ENCODE measurements around the gene TMEM109. TPM values are rescaled to one million over a fixed set of nuclear protein-coding genes. Genes with fewer than 3 reads are reported as not detected.

TMEM109 gene
- total and polyA plus RNA-seq, 9 of the 15 experiments (the other 6 are each of a cell fraction or from before 2014, with no cell fraction given), result 9.2 to 71.3 (median 30.5) TPM

DNA sequence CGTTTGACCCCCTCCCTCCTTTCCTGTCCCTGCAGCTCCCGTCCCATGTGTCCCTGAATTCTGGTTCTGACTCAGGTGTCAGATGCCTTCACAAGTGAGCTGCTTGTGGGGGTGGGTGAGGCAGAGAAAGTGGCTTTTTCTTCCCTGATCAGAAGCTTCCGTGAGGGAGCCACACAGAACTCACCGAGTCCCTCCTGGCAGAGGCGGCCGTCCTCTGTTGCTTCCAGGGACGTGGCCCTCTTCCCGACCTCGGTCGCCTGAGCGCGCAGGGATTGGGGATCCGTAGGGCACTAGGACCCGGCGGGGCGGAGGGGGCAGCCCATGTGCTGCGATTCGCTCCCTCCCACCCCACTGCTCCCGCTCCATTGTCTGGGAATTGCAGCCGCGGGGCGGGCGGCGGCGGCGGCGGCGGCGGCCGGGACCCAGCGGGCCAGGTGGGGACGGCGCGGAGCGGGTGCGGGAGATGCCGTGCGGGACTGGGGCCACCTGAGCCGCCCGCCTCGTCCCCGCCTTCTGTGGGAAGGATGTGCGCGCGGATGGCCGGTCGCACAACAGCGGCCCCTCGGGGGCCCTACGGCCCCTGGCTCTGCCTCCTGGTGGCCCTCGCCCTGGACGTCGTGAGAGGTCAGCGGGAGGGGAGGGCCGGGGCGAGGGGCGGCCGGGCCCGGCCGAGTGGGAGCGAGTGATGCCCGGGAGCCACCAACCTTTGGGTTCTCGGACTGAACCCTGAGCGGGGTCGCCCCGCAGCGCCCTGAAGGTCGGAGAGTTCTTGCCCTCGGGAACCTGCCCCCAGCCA lies 10.3 kb downstream of the TMEM109 start, which contains the start of gene TMEM132A (continued):
- TF ChIP-seq, protein P1, sequence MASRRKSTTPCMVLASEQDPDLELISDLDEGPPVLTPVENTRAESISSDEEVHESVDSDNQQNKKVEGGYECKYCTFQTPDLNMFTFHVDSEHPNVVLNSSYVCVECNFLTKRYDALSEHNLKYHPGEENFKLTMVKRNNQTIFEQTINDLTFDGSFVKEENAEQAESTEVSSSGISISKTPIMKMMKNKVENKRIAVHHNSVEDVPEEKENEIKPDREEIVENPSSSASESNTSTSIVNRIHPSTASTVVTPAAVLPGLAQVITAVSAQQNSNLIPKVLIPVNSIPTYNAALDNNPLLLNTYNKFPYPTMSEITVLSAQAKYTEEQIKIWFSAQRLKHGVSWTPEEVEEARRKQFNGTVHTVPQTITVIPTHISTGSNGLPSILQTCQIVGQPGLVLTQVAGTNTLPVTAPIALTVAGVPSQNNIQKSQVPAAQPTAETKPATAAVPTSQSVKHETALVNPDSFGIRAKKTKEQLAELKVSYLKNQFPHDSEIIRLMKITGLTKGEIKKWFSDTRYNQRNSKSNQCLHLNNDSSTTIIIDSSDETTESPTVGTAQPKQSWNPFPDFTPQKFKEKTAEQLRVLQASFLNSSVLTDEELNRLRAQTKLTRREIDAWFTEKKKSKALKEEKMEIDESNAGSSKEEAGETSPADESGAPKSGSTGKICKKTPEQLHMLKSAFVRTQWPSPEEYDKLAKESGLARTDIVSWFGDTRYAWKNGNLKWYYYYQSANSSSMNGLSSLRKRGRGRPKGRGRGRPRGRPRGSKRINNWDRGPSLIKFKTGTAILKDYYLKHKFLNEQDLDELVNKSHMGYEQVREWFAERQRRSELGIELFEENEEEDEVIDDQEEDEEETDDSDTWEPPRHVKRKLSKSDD (conservative IDR thresholded peaks at IDR 0.05; ENCODE audit: low read length), result no peak
- TF ChIP-seq, protein P2, sequence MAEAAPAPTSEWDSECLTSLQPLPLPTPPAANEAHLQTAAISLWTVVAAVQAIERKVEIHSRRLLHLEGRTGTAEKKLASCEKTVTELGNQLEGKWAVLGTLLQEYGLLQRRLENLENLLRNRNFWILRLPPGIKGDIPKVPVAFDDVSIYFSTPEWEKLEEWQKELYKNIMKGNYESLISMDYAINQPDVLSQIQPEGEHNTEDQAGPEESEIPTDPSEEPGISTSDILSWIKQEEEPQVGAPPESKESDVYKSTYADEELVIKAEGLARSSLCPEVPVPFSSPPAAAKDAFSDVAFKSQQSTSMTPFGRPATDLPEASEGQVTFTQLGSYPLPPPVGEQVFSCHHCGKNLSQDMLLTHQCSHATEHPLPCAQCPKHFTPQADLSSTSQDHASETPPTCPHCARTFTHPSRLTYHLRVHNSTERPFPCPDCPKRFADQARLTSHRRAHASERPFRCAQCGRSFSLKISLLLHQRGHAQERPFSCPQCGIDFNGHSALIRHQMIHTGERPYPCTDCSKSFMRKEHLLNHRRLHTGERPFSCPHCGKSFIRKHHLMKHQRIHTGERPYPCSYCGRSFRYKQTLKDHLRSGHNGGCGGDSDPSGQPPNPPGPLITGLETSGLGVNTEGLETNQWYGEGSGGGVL (CRISPR knock-in tag; IDR thresholded peaks at IDR 0.05), result no peak
- no peak for TF ChIP-seq TEAD1 (CRISPR knock-in tag; IDR thresholded peaks at IDR 0.05)
- no peak for TF ChIP-seq KDM1A (IDR thresholded peaks at IDR 0.05)
- TF ChIP-seq, protein P3, sequence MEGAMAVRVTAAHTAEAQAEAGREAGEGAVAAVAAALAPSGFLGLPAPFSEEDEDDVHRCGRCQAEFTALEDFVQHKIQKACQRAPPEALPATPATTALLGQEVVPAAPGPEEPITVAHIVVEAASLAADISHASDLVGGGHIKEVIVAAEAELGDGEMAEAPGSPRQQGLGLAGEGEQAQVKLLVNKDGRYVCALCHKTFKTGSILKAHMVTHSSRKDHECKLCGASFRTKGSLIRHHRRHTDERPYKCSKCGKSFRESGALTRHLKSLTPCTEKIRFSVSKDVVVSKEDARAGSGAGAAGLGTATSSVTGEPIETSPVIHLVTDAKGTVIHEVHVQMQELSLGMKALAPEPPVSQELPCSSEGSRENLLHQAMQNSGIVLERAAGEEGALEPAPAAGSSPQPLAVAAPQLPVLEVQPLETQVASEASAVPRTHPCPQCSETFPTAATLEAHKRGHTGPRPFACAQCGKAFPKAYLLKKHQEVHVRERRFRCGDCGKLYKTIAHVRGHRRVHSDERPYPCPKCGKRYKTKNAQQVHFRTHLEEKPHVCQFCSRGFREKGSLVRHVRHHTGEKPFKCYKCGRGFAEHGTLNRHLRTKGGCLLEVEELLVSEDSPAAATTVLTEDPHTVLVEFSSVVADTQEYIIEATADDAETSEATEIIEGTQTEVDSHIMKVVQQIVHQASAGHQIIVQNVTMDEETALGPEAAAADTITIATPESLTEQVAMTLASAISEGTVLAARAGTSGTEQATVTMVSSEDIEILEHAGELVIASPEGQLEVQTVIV (CRISPR knock-in tag; IDR thresholded peaks at IDR 0.05; ENCODE audit: borderline replicate concordance), result no peak
- TF ChIP-seq DIDO1 (tag; IDR thresholded peaks at IDR 0.05; ENCODE audit: low read depth), result no peak
- TF ChIP-seq, protein P4, sequence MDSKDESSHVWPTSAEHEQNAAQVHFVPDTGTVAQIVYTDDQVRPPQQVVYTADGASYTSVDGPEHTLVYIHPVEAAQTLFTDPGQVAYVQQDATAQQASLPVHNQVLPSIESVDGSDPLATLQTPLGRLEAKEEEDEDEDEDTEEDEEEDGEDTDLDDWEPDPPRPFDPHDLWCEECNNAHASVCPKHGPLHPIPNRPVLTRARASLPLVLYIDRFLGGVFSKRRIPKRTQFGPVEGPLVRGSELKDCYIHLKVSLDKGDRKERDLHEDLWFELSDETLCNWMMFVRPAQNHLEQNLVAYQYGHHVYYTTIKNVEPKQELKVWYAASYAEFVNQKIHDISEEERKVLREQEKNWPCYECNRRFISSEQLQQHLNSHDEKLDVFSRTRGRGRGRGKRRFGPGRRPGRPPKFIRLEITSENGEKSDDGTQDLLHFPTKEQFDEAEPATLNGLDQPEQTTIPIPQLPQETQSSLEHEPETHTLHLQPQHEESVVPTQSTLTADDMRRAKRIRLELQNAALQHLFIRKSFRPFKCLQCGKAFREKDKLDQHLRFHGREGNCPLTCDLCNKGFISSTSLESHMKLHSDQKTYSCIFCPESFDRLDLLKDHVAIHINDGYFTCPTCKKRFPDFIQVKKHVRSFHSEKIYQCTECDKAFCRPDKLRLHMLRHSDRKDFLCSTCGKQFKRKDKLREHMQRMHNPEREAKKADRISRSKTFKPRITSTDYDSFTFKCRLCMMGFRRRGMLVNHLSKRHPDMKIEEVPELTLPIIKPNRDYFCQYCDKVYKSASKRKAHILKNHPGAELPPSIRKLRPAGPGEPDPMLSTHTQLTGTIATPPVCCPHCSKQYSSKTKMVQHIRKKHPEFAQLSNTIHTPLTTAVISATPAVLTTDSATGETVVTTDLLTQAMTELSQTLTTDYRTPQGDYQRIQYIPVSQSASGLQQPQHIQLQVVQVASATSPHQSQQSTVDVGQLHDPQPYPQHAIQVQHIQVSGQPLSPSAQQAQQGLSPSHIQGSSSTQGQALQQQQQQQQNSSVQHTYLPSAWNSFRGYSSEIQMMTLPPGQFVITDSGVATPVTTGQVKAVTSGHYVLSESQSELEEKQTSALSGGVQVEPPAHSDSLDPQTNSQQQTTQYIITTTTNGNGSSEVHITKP (IDR thresholded peaks at IDR 0.05; ENCODE audit: partially characterized antibody), result peak; percentile 68
- TF ChIP-seq, protein P5, sequence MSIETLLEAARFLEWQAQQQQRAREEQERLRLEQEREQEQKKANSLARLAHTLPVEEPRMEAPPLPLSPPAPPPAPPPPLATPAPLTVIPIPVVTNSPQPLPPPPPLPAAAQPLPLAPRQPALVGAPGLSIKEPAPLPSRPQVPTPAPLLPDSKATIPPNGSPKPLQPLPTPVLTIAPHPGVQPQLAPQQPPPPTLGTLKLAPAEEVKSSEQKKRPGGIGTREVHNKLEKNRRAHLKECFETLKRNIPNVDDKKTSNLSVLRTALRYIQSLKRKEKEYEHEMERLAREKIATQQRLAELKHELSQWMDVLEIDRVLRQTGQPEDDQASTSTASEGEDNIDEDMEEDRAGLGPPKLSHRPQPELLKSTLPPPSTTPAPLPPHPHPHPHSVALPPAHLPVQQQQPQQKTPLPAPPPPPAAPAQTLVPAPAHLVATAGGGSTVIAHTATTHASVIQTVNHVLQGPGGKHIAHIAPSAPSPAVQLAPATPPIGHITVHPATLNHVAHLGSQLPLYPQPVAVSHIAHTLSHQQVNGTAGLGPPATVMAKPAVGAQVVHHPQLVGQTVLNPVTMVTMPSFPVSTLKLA (conservative IDR thresholded peaks at IDR 0.05), result peak in 1 of 2 experiments; percentile 46; a peak in 1 of 4 replicates
- TF ChIP-seq FUS (optimal IDR thresholded peaks at IDR 0.05; ENCODE audit: low read depth, low read length), result no peak
- TF ChIP-seq NEUROD1 (IDR thresholded peaks at IDR 0.05; ENCODE audit: borderline replicate concordance, low read depth, low read length, partially characterized antibody), result peak; percentile 54
- no peak for TF ChIP-seq ZNF445 (CRISPR knock-in tag; IDR thresholded peaks at IDR 0.05; ENCODE audit: low read depth)

Measured in K562 (cell line).